Caco-2 (cell line): Measurements from ENCODE around the gene STK32B. TPM values are rescaled to one million over a fixed set of nuclear protein-coding genes. Genes with fewer than 3 reads are reported as not detected.

Experiments used
- BruUV-seq: library from RNA; stranded (reverse); fragments of 400-500 nt; replicated peaks from 2 replicates; lab custom pipeline; 2021; lab: Mats Ljungman, UMichigan
- CTCF ChIA-PET: fragments of 300-600 bp; sonication (Branson Sonifier 250); formaldehyde crosslinking; loops from one replicate; lab custom pipeline; 2022; ENCODE audit warnings: antibody characterized with exemption; lab: Charles Lee
- POLR2A ChIA-PET: fragments of 300-600 bp; sonication (Branson Sonifier 250); formaldehyde crosslinking; loops from one replicate; lab custom pipeline; 2022; ENCODE audit warnings: antibody characterized with exemption; lab: Charles Lee
- DNase-seq, 2 experiments: peaks; one replicate each; pipeline versions ENCODE4 v3.0.0 to v3.0.0-alpha.2; 2020 to 2022
- H3K27me3 ChIP-seq: replicated peaks from 2 replicates; pipeline ENCODE4 v1.6.0; 2011; ENCODE audit warnings: low read length; ENCODE audit not compliant: control insufficient read depth, insufficient read depth
- H3K36me3 ChIP-seq: 2 replicates; pipeline ENCODE4 v1.5.1; 2011; ENCODE audit warnings: low read length; ENCODE audit not compliant: control insufficient read depth, insufficient read depth
- H3K4me1 ChIP-seq: fragments of 250-450 bp; sonication (Bioruptor Pico); 2 replicates; pipeline ENCODE4 v1.5.1; 2020; ENCODE audit warnings: mild to moderate bottlenecking
- H3K4me3 ChIP-seq: 2 replicates; pipeline ENCODE4 v1.5.1; 2011; ENCODE audit warnings: low read depth, mild to moderate bottlenecking, control low read depth, low read length
- H3K9me3 ChIP-seq: fragments of 250-450 bp; sonication (Bioruptor Pico); 2 replicates; pipeline ENCODE4 v1.5.1; 2020; ENCODE audit warnings: mild to moderate bottlenecking, moderate library complexity
- H3K27ac Mint-ChIP-seq: one replicate; pipeline ENCODE4 v1.8.0; 2022; ENCODE audit warnings: mixed read lengths; ENCODE audit not compliant: unreplicated experiment
- H3K27me3 Mint-ChIP-seq: one replicate; pipeline ENCODE4 v1.8.0; 2022; ENCODE audit warnings: mixed read lengths; ENCODE audit not compliant: insufficient read depth, unreplicated experiment
- H3K36me3 Mint-ChIP-seq: one replicate; pipeline ENCODE4 v1.8.0; 2022; ENCODE audit warnings: mild to moderate bottlenecking, mixed read lengths; ENCODE audit not compliant: insufficient read depth, unreplicated experiment
- H3K4me1 Mint-ChIP-seq: one replicate; pipeline ENCODE4 v1.8.0; 2022; ENCODE audit warnings: low read depth, mixed read lengths; ENCODE audit not compliant: unreplicated experiment
- H3K4me3 Mint-ChIP-seq: one replicate; pipeline ENCODE4 v1.8.0; 2022; ENCODE audit warnings: mild to moderate bottlenecking, moderate library complexity, mixed read lengths; ENCODE audit not compliant: unreplicated experiment
- H3K9me3 Mint-ChIP-seq: one replicate; pipeline ENCODE4 v1.8.0; 2022; ENCODE audit warnings: mixed read lengths; ENCODE audit not compliant: unreplicated experiment
- CTCF ChIP-seq, 2 experiments: fragments of 200-600 bp in 1 of 2; IDR thresholded peaks; 1 replicate in 1 of 2; 2 replicates in 1 of 2; pipeline versions ENCODE4 v1.5.1 to v1.8.0; 2011 to 2022; ENCODE audit warnings: antibody characterized with exemption in 1 of 2, control low read depth in 1 of 2, inconsistent platforms in 1 of 2, low read depth in 1 of 2, low read length in 1 of 2, mild to moderate bottlenecking in 1 of 2, moderate library complexity in 1 of 2; ENCODE audit not compliant: insufficient read depth in 1 of 2, severe bottlenecking in 1 of 2, unreplicated experiment in 1 of 2
- intact Hi-C: fragments of 100-400 bp; cut with micrococcal nuclease; formaldehyde crosslinking; loops from one replicate; pipeline ENCODE4 v1.10.0; 2022; ENCODE audit not compliant: unreplicated experiment
- total RNA-seq: library from RNA; stranded (reverse); gene quantifications from 2 replicates; pipeline ENCODE4 v1.2.3, GENCODE V29; 2022

Gene STK32B
- total RNA-seq, 1 experiment from 2014 or later: 11.2 TPM

DNA sequence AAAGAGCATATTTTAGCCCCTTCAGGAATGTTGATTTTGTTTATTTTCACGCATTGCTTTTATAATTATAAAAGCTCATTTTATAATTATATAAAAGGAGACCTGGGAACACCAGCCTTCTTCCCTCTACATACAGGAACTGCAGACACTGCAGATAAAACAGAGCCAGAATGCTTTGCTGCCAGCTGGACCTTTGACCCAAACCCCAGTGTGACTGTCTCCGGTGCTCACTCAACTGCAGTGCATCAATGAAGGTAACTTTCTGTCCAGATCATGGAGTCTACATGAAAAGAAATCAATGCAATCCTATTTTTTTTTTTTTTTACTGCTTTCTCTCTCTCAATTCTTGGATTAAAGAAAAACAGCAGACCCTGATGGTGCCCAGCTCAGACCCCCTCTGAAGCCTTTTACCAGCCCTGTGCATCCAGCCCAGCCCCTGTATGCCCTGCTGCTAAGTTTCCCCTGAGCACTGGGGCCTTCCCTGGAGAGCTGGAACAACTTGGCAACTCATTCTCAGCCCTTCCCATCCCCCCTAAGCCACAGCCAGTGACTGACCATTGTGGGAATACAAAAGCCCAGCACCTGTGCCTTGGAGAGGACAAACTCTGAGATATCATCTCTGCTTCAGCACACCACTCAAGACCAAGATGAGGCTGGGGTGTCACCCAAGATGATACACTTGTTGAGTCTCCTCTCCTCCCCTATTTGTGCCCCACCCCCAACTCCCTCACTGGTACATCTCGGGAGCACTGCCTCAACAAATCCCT is 475.0 kb downstream of the STK32B start:
- no peaks in the 10 kb centered on the region for H3K4me1 Mint-ChIP-seq
- no peak overlapping the region for H3K4me3 ChIP-seq
- H3K9me3 Mint-ChIP-seq: peaks cover 15% of the 10 kb centered on the region
- no TSS peak for BruUV-seq
- H3K36me3 Mint-ChIP-seq: no peaks in the 10 kb centered on the region
- CTCF ChIA-PET: no interaction called here
- POLR2A ChIA-PET: no interaction called here
- intact Hi-C loops: no loop called here
- no peaks in the 10 kb centered on the region for H3K9me3 ChIP-seq
- no peaks in the 10 kb centered on the region for H3K27me3 Mint-ChIP-seq
- DNase-seq: no peak
- no peak overlapping the region for H3K27ac Mint-ChIP-seq
- no peak for TF ChIP-seq CTCF (IDR thresholded peaks at IDR 0.05; ENCODE audit: insufficient read depth in 1 of 2, low read depth in 1 of 2, low read length in 1 of 2, severe bottlenecking in 1 of 2, unreplicated experiment in 1 of 2)
- H3K4me1 ChIP-seq: no peaks in the 10 kb centered on the region
- no peaks in the 10 kb centered on the region for H3K27me3 ChIP-seq
- H3K36me3 ChIP-seq: no peaks in the 10 kb centered on the region
- no peak overlapping the region for H3K4me3 Mint-ChIP-seq

GRCh38 chr4:5527211-5527610 is 475.9 kb downstream of the STK32B start:
- intact Hi-C loops: no loop called here
- Mint-ChIP-seq H3K27ac (no peak overlapping the region), H3K9me3 (peaks cover 15% of the 10 kb centered on the region), H3K36me3 (no peaks in the 10 kb centered on the region), H3K4me3 (no peak overlapping the region), H3K4me1 (no peaks in the 10 kb centered on the region), H3K27me3 (no peaks in the 10 kb centered on the region)
- no peaks in the 10 kb centered on the region for H3K4me1 ChIP-seq
- no peak for TF ChIP-seq CTCF (IDR thresholded peaks at IDR 0.05; ENCODE audit: insufficient read depth in 1 of 2, low read depth in 1 of 2, low read length in 1 of 2, severe bottlenecking in 1 of 2, unreplicated experiment in 1 of 2)
- no peak for DNase-seq
- no peaks in the 10 kb centered on the region for H3K9me3 ChIP-seq
- no TSS peak for BruUV-seq
- no peaks in the 10 kb centered on the region for H3K27me3 ChIP-seq
- ChIA-PET POLR2A (no interaction called here), CTCF (no interaction called here)
- H3K4me3 ChIP-seq: no peak overlapping the region
- no peaks in the 10 kb centered on the region for H3K36me3 ChIP-seq

GRCh38 chr4:5528031-5528436 is 476.8 kb downstream of the STK32B start:
- Mint-ChIP-seq H3K27me3 (no peaks in the 10 kb centered on the region), H3K27ac (no peak overlapping the region), H3K4me1 (no peaks in the 10 kb centered on the region), H3K36me3 (no peaks in the 10 kb centered on the region), H3K9me3 (peaks cover 21% of the 10 kb centered on the region), H3K4me3 (no peak overlapping the region)
- POLR2A ChIA-PET: no interaction called here
- no peaks in the 10 kb centered on the region for H3K4me1 ChIP-seq
- no peak for DNase-seq
- no peaks in the 10 kb centered on the region for H3K36me3 ChIP-seq
- no peaks in the 10 kb centered on the region for H3K9me3 ChIP-seq
- H3K4me3 ChIP-seq: no peak overlapping the region
- intact Hi-C loops: no loop called here
- no TSS peak for BruUV-seq
- no peak for TF ChIP-seq CTCF (IDR thresholded peaks at IDR 0.05; ENCODE audit: insufficient read depth in 1 of 2, low read depth in 1 of 2, low read length in 1 of 2, severe bottlenecking in 1 of 2, unreplicated experiment in 1 of 2)
- H3K27me3 ChIP-seq: no peaks in the 10 kb centered on the region
- CTCF ChIA-PET: no interaction called here
